ENCODE data around the gene RYR2. TPM values are rescaled to one million over a fixed set of nuclear protein-coding genes. Genes with fewer than 3 reads are reported as not detected.

RYR2 gene
- total RNA-seq (ENCODE audit: unreplicated experiment): 5.4 TPM
- long read RNA-seq, partial matches to known transcripts: 0 of 3 reads
- long read RNA-seq, other reads (novel, unspliced or antisense): 3 of 3 reads

GRCh38 chr1:237041795-237042525 is at the start of gene RYR2:
TSS of gene RYR2 (plus strand) at chr1:237042184. CDS start at chr1:237042522, 338 bp downstream.
- H3K27ac Mint-ChIP-seq (ENCODE audit: unreplicated experiment): peak within 1 kb of the TSS; percentile 45
- peaks cover 16% of the 10 kb centered on the region for H3K27me3 Mint-ChIP-seq (ENCODE audit: unreplicated experiment)
- DNase-seq (ENCODE audit: low spot score): peak; percentile 72
- peaks cover 11% of the 10 kb centered on the region for H3K4me1 Mint-ChIP-seq (ENCODE audit: unreplicated experiment)
- peaks cover 10% of the 10 kb centered on the region for H3K36me3 Mint-ChIP-seq (ENCODE audit: low read depth, unreplicated experiment)
- H3K9me3 Mint-ChIP-seq (ENCODE audit: unreplicated experiment): no peaks in the 10 kb centered on the region
- H3K4me3 Mint-ChIP-seq (ENCODE audit: unreplicated experiment): peak within 1 kb of the TSS; percentile 92
- peak; percentile 49 for TF ChIP-seq CTCF (IDR thresholded peaks at IDR 0.05; ENCODE audit: unreplicated experiment)

GRCh38 chr1:236992449-236992848 is 49.5 kb upstream of the RYR2 start:
- peaks cover 5% of the 10 kb centered on the region for H3K36me3 Mint-ChIP-seq (ENCODE audit: low read depth, unreplicated experiment)
- no peak for TF ChIP-seq CTCF (IDR thresholded peaks at IDR 0.05; ENCODE audit: unreplicated experiment)
- no peaks in the 10 kb centered on the region for H3K4me1 Mint-ChIP-seq (ENCODE audit: unreplicated experiment)
- H3K27ac Mint-ChIP-seq (ENCODE audit: unreplicated experiment): no peak overlapping the region
- no peak overlapping the region for H3K4me3 Mint-ChIP-seq (ENCODE audit: unreplicated experiment)
- H3K9me3 Mint-ChIP-seq (ENCODE audit: unreplicated experiment): peaks cover 3% of the 10 kb centered on the region
- H3K27me3 Mint-ChIP-seq (ENCODE audit: unreplicated experiment): no peaks in the 10 kb centered on the region
- DNase-seq (ENCODE audit: low spot score): no peak

GRCh38 chr1:236994450-236994849 is 47.5 kb upstream of the RYR2 start:
- no peak for DNase-seq (ENCODE audit: low spot score)
- Mint-ChIP-seq H3K4me3 (ENCODE audit: unreplicated experiment) (no peak overlapping the region), H3K9me3 (ENCODE audit: unreplicated experiment) (peaks cover 3% of the 10 kb centered on the region), H3K4me1 (ENCODE audit: unreplicated experiment) (no peaks in the 10 kb centered on the region), H3K27me3 (ENCODE audit: unreplicated experiment) (no peaks in the 10 kb centered on the region), H3K36me3 (ENCODE audit: low read depth, unreplicated experiment) (peaks cover 5% of the 10 kb centered on the region), H3K27ac (ENCODE audit: unreplicated experiment) (no peak overlapping the region)
- no peak for TF ChIP-seq CTCF (IDR thresholded peaks at IDR 0.05; ENCODE audit: unreplicated experiment)

- Mint-ChIP-seq H3K4me3 (ENCODE audit: unreplicated experiment) (no peak overlapping the region), H3K27ac (ENCODE audit: unreplicated experiment) (no peak overlapping the region), H3K4me1 (ENCODE audit: unreplicated experiment) (no peaks in the 10 kb centered on the region), H3K9me3 (ENCODE audit: unreplicated experiment) (no peaks in the 10 kb centered on the region), H3K36me3 (ENCODE audit: low read depth, unreplicated experiment) (no peaks in the 10 kb centered on the region), H3K27me3 (ENCODE audit: unreplicated experiment) (peaks cover 3% of the 10 kb centered on the region)
- no peak for TF ChIP-seq CTCF (IDR thresholded peaks at IDR 0.05; ENCODE audit: unreplicated experiment)
- no peak for DNase-seq (ENCODE audit: low spot score)
Observed at GRCh38 chr1:236997361-236997760, 44.6 kb upstream of the RYR2 start.

DNA sequence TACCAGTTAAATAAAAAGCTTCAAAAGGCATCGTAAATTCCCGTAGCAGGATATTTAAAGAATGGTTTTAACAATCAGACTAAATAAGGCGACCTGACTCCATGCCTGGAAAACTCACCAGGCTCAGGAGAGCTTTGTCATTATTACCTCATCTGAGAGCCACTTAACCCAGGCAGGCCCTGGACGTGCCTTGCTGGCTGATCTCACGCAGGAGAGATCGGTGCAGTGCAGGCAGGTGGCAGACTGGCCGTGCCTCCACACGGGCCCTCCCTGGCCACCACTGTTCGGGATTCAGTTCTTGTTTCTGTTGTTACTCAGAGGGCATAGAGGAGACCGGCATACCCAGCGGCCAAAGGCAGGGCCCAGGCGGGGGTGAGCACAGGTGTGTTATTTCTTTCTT is 44.1 kb upstream of the RYR2 start:
- Mint-ChIP-seq H3K27me3 (ENCODE audit: unreplicated experiment) (peaks cover 4% of the 10 kb centered on the region), H3K4me3 (ENCODE audit: unreplicated experiment) (no peak overlapping the region), H3K4me1 (ENCODE audit: unreplicated experiment) (no peaks in the 10 kb centered on the region), H3K27ac (ENCODE audit: unreplicated experiment) (no peak overlapping the region), H3K9me3 (ENCODE audit: unreplicated experiment) (no peaks in the 10 kb centered on the region), H3K36me3 (ENCODE audit: low read depth, unreplicated experiment) (no peaks in the 10 kb centered on the region)
- TF ChIP-seq CTCF (IDR thresholded peaks at IDR 0.05; ENCODE audit: unreplicated experiment): no peak
- DNase-seq (ENCODE audit: low spot score): no peak

All from endothelial cell (in vitro differentiated cells).